Measurements from ENCODE around the gene TMPRSS2.

DNA sequence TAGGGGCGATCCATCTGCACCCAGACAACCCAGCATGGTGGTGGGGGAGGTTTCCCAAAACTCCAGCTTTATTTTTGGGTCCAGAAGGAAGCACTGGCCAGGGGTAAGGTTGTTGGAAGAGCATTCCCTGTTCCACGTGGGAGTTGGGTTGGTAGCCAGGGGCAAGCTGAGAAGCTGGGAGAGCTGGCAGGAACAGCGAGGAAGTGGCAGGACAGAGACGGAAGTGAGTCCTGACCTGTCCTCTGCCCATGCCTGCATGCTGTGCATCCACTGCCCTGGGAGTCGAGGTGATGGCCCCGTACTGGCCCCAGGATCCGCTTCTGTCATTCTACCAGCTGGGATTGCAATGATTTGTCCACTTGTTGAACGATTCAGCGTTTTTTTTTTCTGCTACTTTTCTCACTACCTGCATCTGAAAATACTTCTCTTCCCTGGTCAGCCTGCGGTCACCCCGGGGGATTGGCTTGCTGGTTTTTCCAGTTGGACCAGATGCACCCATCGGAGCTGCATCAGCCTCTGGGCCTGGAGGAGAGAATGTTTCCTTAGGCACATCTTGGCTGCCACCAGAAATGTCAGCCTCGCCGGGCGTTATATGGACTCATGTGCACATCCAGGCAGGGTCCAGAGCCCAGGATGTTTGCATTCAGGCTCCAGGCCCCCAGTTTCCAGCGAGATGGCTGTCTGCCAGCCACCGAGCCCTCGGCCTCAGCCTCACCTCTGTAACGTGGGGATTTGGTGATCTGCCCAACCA, 28.3 kb upstream of the TMPRSS2 start:
- TF ChIP-seq CTCF (IDR thresholded peaks at IDR 0.05), result no peak
- no peak for TF ChIP-seq POLR2A (IDR thresholded peaks at IDR 0.05)
